Psoas muscle (tissue), 8 donors: Measurements from ENCODE around the gene SYS1. TPM values are rescaled to one million over a fixed set of nuclear protein-coding genes. Genes with fewer than 3 reads are reported as not detected.

ENCODE experiments used
- ATAC-seq, 4 donors: fragments of 200-7000 bp; cut with Tn5 transposase; one replicate each; pipeline ENCODE4 v1.9.1; 2020; ENCODE audit warnings: moderate library complexity in 3 of 4, mild to moderate bottlenecking in 2 of 4
- DNase-seq, 2 donors: peaks; one replicate each; pipeline ENCODE4 v3.0.0-alpha.2; 2020
- H3K27ac ChIP-seq: fragments of 200-600 bp; one replicate; pipeline ENCODE4 v1.8.0; 2022
- H3K27me3 ChIP-seq, 3 donors: fragments of 200-600 bp in 1 of 3; one replicate each; pipeline versions ENCODE4 v1.6.1 to v1.8.0; 2013 to 2022; ENCODE audit warnings: low read length in 2 of 3, mild to moderate bottlenecking in 2 of 3, moderate library complexity in 1 of 3; ENCODE audit not compliant: insufficient read depth in 3 of 3
- H3K36me3 ChIP-seq, 2 donors: fragments of 200-600 bp in 1 of 2; one replicate each; pipeline versions ENCODE4 v1.6.1 to v1.8.0; 2013 to 2022; ENCODE audit warnings: low read depth in 1 of 2, mild to moderate bottlenecking in 1 of 2, moderate library complexity in 1 of 2; ENCODE audit not compliant: insufficient read depth in 1 of 2
- H3K4me1 ChIP-seq: fragments of 200-600 bp; one replicate; pipeline ENCODE4 v1.8.0; 2022
- H3K4me3 ChIP-seq: fragments of 200-600 bp; one replicate; pipeline ENCODE4 v1.8.0; 2022; ENCODE audit warnings: mild to moderate bottlenecking
- H3K9me3 ChIP-seq: fragments of 200-600 bp; one replicate; pipeline ENCODE4 v1.8.0; 2022
- WGBS, 3 donors: extraction: QIAGEN DNeasy Blood & Tissue Kit; methylation state at CpG; one replicate each; pipeline versions ENCODE4 v1.1.6 to v1.1.7; 2013; 5-methylcytosine and 5-hydroxymethylcytosine counted together
- intact Hi-C, 2 donors: fragments of 100-400 bp; cut with DNase I; formaldehyde crosslinking; loops; one replicate each; pipeline versions ENCODE4 v1.11.0 to v1.14.2; 2022
- polyA plus RNA-seq, 3 donors: library from polyadenylated mRNA; stranded (reverse); fragments of 200-250 nt; gene quantifications; one replicate each; pipeline ENCODE4 v1.2.3, GENCODE V29; 2013
- total RNA-seq, 4 donors: library from RNA; stranded (reverse); fragmentation: NEBNext Ultra II Directional in 2 of 4; extraction: Animal tissue kit (Norgen Biotek cat#: 25700) in 2 of 4; gene quantifications; one replicate each; pipeline versions ENCODE4 v1.2.1 to v1.2.4, GENCODE V29; 2021 to 2023
- TF ChIP-seq, protein P1 (sequence below): fragments of 200-600 bp; IDR thresholded peaks from one replicate; pipeline ENCODE4 v1.8.0; 2022; ENCODE audit warnings: antibody characterized with exemption
- donor health status: healthy with polysubstance abuse.
- donor health status: DM: no; HTN: no; CAD: no; lungs with moderate emphysema.
- donor health status: Bipolar disorder and iron deficiency.
- donor health status: healthy.
- donor health status: DM: yes; HTN: yes; CAD: no.
- donor health status: DM: no; HTN: no; CAD: no.
- donor health status: DM: no; HTN: no; CAD: no.
- donor health status: DM: yes; HTN: yes; CAD: no.

The SYS1 gene
- total and polyA plus RNA-seq, 7 donors: 17.1 to 73.3 (median 29.6) TPM

DNA sequence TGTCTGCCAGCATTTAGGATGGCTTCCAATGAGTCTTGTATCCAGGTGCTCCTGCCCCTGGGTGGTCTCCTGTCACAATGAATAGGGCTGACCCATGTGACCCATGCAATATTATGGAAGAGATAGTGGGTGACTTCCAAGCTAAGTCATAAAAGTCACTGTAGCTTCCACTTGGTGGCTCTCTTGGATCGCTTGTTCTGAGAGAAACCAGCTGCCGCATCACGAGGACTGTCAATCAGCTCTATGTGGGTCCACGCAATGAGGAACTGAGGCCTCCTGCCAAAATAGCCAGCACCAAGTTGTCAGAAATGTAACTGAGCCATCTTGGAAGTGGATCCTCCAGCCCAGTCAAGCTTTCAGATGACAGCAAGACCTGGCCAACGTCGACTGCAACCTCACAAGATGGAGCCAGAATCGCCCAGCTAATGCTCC is 40.0 kb upstream of the SYS1 start:
- Histone ChIP-seq H3K27ac (peak overlapping the region; percentile 69), H3K4me1 (peaks cover 3% of the 10 kb centered on the region), H3K36me3 (peaks cover 10 to 30% of the 10 kb centered on the region in 2 donors), H3K9me3 (no peaks in the 10 kb centered on the region), H3K4me3 (no peak overlapping the region), H3K27me3 (no peaks in the 10 kb centered on the region)
- ATAC-seq (peak; percentile 75 to 88 (median 83)), DNase-seq (peak; percentile 75 to 90)
- intact Hi-C loops: loop anchor here in 1 of 2 donors (5.0 kb wide), 1 partner anchor 49 kb away; no protein-coding TSS in a partner anchor
- TF ChIP-seq, protein P1, sequence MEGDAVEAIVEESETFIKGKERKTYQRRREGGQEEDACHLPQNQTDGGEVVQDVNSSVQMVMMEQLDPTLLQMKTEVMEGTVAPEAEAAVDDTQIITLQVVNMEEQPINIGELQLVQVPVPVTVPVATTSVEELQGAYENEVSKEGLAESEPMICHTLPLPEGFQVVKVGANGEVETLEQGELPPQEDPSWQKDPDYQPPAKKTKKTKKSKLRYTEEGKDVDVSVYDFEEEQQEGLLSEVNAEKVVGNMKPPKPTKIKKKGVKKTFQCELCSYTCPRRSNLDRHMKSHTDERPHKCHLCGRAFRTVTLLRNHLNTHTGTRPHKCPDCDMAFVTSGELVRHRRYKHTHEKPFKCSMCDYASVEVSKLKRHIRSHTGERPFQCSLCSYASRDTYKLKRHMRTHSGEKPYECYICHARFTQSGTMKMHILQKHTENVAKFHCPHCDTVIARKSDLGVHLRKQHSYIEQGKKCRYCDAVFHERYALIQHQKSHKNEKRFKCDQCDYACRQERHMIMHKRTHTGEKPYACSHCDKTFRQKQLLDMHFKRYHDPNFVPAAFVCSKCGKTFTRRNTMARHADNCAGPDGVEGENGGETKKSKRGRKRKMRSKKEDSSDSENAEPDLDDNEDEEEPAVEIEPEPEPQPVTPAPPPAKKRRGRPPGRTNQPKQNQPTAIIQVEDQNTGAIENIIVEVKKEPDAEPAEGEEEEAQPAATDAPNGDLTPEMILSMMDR: peak; percentile 58
- WGBS, 3 donors: 26 to 38% (median 31%) methylated on average over 7 of the region's 7 CpGs

DNA sequence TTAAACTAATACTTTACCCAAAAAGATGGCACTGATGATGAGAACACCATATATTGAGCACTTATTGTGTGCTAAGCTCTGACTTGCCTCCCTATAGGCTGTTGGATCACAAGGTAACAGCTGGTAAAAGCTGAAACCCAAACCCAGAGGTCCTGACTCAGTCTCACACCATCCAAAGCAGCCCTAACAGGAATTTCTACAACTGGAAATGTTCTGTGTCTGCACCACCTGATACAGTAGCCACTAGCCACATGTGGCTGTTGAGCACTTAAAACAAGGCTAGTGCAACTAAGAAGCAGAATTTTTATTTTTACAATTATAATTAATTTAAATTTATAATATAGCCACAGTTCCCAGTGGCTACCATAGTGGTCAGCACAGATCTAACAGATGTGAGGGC is 39.2 kb upstream of the SYS1 start:
- intact Hi-C loops: loop anchor here in 1 of 2 donors (5.0 kb wide), 1 partner anchor 49 kb away; no protein-coding TSS in a partner anchor
- ATAC-seq (peak; percentile 69 to 77 (median 73)), DNase-seq (peak in 1 of 2 donors; percentile 12)
- TF ChIP-seq, protein P1: no peak
- Histone ChIP-seq H3K36me3 (peaks cover 14 to 38% of the 10 kb centered on the region in 2 donors), H3K27me3 (no peaks in the 10 kb centered on the region), H3K9me3 (no peaks in the 10 kb centered on the region), H3K27ac (peak overlapping the region; percentile 69), H3K4me1 (peaks cover 3% of the 10 kb centered on the region), H3K4me3 (no peak overlapping the region)

DNA sequence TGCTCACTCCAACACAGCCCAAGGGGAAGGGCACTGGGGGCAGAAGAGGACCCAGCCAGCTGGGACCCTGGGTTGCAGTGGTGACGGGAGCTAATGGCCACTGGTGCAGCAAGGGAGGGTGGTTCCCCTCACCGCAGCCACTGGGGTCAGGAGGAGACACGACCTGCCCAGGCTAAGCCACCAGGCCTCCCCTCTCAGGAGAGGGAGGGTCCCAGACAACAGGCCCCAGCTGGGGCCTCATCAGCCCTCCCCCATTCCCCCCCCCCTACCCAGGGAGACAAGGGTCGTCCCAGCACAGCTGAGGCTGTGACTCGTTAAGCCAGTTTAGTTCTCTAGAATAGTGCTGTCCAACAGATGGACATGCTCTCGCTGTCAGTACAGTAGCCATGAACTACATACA is 37.6 kb upstream of the SYS1 start:
- Histone ChIP-seq H3K36me3 (peaks cover 20 to 54% of the 10 kb centered on the region in 2 donors), H3K4me1 (peaks cover 3% of the 10 kb centered on the region), H3K27ac (peak overlapping the region; percentile 69), H3K9me3 (no peaks in the 10 kb centered on the region), H3K27me3 (no peaks in the 10 kb centered on the region), H3K4me3 (no peak overlapping the region)
- 50 to 62% (median 54%) methylated on average over 6 of the region's 6 CpGs for WGBS, 3 donors
- ATAC-seq: no peak
- DNase-seq: peak in 1 of 2 donors; percentile 55
- intact Hi-C loops: no loop called here
- TF ChIP-seq, protein P1: no peak

DNA sequence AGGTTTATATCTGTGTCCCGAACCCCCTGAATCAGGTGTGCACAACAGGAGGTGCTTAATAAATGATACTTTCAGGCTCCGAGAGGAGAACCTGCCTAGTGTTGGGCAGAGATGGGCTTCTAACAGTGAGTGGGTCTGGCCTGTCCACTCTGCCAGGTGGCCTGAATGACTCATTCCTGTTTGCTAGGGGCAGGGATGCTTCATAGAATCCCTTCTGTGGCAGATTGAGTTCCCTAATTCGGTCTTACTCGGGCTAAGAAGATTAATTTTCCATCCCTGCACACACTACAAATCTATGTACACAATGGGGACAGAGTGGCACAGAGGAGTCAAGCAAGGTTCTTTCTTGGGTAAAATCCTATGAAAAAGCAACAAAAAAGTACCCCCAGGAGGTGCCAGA is 34.5 kb upstream of the SYS1 start:
- Histone ChIP-seq H3K27me3 (no peaks in the 10 kb centered on the region), H3K4me3 (no peak overlapping the region), H3K36me3 (peaks cover 21 to 85% of the 10 kb centered on the region in 2 donors), H3K27ac (peak overlapping the region; percentile 14), H3K9me3 (no peaks in the 10 kb centered on the region), H3K4me1 (peaks cover 7% of the 10 kb centered on the region)
- WGBS, 3 donors: 77 to 95% (median 82%) methylated on average over 4 of the region's 4 CpGs
- intact Hi-C loops: no loop called here
- ATAC-seq (no peak), DNase-seq (no peak)
- TF ChIP-seq, protein P1: no peak
